Measurements from ENCODE around the gene RHOF.

RHOF gene

GRCh38 chr12:121778567-121779421, 14.7 kb downstream of the RHOF start:
- H3K27ac ChIP-seq (ENCODE audit: low read depth, low read length) = no peak overlapping the region
- WGBS = 94% methylated on average over 17 of the region's 17 CpGs
- H3K9me3 ChIP-seq (ENCODE audit: insufficient read depth, low read depth, low read length) = no peaks in the 10 kb centered on the region
- peaks cover 22% of the 10 kb centered on the region for H3K36me3 ChIP-seq (ENCODE audit: insufficient read depth, low read length)
- peaks cover 17% of the 10 kb centered on the region for H3K4me1 ChIP-seq (ENCODE audit: insufficient read depth, low read length)
- H3K27me3 ChIP-seq (ENCODE audit: insufficient read depth, low read length) = no peaks in the 10 kb centered on the region
- no peak overlapping the region for H3K9ac ChIP-seq (ENCODE audit: low read depth, low read length)
- H3K4me3 ChIP-seq (ENCODE audit: low read length) = no peak overlapping the region

DNA sequence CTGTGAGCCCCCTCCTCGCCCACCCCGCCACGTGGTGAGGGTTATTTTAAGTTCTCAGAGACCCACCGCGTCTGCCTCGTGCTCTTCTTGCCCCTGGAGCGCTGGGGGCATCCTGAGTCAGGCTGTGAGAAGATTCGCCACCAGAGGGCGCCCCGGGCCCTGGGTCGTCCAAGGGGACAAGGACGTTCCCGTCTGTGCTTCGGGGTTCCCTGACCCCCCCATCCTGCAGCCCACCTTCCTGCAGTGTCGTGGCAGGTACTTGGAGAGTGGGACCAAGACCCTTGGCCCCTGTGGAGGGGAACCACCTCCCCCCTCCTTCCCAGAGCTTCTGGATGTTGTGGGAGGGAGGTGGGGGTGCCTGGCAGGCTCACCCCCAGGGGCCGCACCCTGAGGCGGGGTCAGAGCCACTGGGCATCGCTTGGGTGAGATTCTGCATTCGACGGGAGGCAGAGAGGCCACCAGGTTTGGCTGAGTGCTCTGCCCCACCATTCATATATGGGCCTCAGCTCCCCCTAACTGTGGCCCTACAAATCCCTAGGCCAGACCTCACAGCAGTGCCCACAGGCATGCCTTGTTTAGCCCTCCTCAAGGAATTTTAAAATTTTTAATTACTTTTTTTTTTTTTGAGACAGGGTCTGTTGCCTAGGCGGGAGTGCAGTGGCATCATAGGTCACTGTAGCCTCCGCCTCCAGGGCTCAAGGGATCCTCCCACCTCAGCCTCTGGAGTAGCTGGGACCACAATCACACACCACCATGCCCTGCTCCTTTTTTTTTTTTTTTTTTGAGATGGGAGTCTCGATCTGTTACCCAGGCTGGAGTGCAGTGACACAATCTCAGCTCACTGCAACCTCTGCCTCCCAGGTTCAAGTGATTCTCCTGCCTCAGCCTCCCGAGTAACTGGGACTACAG, 17.0 kb downstream of the RHOF start:
- Histone ChIP-seq H3K27me3 (ENCODE audit: insufficient read depth, low read length) (no peaks in the 10 kb centered on the region), H3K9me3 (ENCODE audit: insufficient read depth, low read depth, low read length) (no peaks in the 10 kb centered on the region), H3K9ac (ENCODE audit: low read depth, low read length) (no peak overlapping the region), H3K27ac (ENCODE audit: low read depth, low read length) (no peak overlapping the region), H3K36me3 (ENCODE audit: insufficient read depth, low read length) (peaks cover 22% of the 10 kb centered on the region), H3K4me1 (ENCODE audit: insufficient read depth, low read length) (peaks cover 16% of the 10 kb centered on the region), H3K4me3 (ENCODE audit: low read length) (no peak overlapping the region)
- 54% methylated on average over 23 of the region's 24 CpGs for WGBS

DNA sequence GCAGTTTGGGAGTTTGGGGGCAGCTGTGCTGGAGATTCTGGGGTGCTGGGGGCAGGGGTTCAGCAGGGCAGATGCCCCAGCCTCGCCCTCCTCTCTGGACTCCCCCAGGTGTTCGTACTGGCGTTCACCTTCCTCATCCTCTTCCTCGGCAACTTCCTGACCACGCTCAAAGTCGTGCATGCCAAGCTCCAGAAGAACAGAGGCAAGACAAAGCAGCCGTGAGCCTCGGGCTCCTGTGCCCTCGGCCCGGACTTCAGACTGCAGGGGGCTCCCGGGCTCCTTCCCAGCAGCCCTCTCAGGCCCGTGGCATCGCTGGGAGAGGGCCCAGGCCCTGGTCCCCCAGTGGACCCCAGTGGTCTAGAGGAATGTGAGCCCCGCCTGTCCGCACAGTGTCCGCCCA, 18.0 kb downstream of the RHOF start:
- peaks cover 20% of the 10 kb centered on the region for H3K4me1 ChIP-seq (ENCODE audit: insufficient read depth, low read length)
- peaks cover 16% of the 10 kb centered on the region for H3K36me3 ChIP-seq (ENCODE audit: insufficient read depth, low read length)
- peak overlapping the region; percentile 54 for H3K9ac ChIP-seq (ENCODE audit: low read depth, low read length)
- peak overlapping the region; percentile 82 for H3K27ac ChIP-seq (ENCODE audit: low read depth, low read length)
- no peak overlapping the region for H3K4me3 ChIP-seq (ENCODE audit: low read length)
- no peaks in the 10 kb centered on the region for H3K27me3 ChIP-seq (ENCODE audit: insufficient read depth, low read length)
- WGBS = 83% methylated on average over 16 of the region's 16 CpGs
- H3K9me3 ChIP-seq (ENCODE audit: insufficient read depth, low read depth, low read length) = no peaks in the 10 kb centered on the region

- 0 out of 2 replicates have a peak, but pooled peaks cover 12% of the 10 kb centered on the region for H3K36me3 ChIP-seq (ENCODE audit: insufficient read depth, low read length)
- peak overlapping the region; percentile 82 for H3K27ac ChIP-seq (ENCODE audit: low read depth, low read length)
- H3K27me3 ChIP-seq (ENCODE audit: insufficient read depth, low read length) = no peaks in the 10 kb centered on the region
- H3K9ac ChIP-seq (ENCODE audit: low read depth, low read length) = peak overlapping the region; percentile 54
- peaks cover 20% of the 10 kb centered on the region for H3K4me1 ChIP-seq (ENCODE audit: insufficient read depth, low read length)
- no peak overlapping the region for H3K4me3 ChIP-seq (ENCODE audit: low read length)
- H3K9me3 ChIP-seq (ENCODE audit: insufficient read depth, low read depth, low read length) = no peaks in the 10 kb centered on the region
- 68% methylated on average over 13 of the region's 14 CpGs for WGBS
These were observed 18.5 kb downstream of the RHOF start for GRCh38 chr12:121774968-121775474.

DNA sequence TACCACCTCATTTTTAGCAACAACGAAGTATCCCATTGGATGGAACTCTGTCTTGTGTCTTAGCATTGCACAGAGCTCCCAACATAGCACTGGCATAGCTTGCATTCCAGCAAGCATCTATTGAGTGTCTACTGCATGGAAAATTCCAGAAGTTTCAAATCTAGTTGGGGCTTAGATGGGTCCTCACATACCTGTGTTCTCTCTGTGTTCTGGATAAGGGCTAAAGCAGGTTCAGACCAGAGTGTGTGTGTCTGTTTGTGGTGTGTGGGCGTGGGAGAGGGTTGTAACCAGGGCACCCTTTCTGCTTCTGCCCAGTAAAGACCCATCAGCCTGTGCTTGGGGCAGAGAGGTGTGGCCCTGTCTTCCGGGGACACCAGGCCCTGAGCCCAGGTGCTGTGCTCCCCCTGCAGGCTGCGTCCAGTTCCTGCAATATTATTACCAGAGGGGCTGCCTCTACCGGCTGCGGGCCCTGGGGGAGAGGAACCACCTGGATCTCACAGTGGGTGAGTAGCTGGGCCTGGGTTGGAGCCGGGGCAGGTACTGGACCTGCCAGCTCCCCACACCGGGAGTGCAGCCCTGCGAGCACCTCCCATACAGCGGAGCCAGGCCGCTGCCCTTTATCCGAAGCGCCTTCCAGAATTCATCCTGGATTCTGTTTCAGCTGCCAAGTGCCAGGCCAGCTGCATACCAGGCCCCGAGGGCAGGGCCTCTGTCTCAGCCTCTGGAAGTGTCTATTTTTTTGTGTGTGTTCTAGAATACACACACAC, 20.3 kb downstream of the RHOF start:
- H3K9me3 ChIP-seq (ENCODE audit: insufficient read depth, low read depth, low read length) = no peaks in the 10 kb centered on the region
- no peaks in the 10 kb centered on the region for H3K36me3 ChIP-seq (ENCODE audit: insufficient read depth, low read length)
- H3K27ac ChIP-seq (ENCODE audit: low read depth, low read length) = peak overlapping the region; percentile 44; the same call in 1 of the 2 replicates
- no peak overlapping the region for H3K4me3 ChIP-seq (ENCODE audit: low read length)
- peaks cover 20% of the 10 kb centered on the region for H3K4me1 ChIP-seq (ENCODE audit: insufficient read depth, low read length)
- H3K9ac ChIP-seq (ENCODE audit: low read depth, low read length) = no peak overlapping the region
- 61% methylated on average over 14 of the region's 14 CpGs for WGBS
- no peaks in the 10 kb centered on the region for H3K27me3 ChIP-seq (ENCODE audit: insufficient read depth, low read length)

DNA sequence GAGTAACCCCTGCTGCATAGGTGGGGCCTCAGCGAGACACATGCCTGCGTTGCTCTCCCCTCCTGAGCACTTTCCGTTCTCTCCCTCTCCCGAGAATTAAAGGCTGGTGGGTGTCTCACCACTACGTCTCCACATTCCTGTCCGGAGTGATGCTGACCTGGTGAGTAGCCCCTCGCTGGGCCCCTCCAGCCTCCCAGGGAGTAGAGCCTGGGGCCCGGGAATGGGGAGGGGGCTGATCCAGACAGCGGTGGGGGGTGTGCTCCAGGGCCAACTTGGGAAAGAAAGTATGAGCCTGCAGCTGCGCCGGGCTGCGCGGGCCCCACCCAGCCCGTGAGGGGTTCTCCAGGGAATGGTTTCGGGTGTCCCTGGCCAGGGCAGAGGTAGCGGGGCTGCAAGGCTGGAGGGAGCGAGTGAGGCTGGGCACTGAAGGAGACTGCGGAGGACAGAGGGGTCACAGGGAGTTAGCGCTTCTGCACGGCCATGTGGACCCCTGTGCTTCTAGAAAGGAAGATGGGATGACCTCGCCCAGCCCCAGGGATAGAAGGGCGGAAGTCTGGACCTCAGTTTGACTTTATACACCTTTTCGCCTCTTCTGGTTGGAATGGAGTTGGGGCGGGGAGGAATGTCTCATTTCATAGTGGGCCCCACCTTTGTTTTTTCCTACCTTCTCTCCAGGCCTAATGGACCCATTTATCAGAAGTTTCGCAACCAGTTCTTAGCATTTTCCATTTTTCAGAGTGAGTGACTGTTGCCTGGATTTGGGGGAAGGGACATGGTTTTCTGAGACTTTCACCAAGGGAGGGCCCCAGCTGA, 22.5 kb downstream of the RHOF start:
- H3K9ac ChIP-seq (ENCODE audit: low read depth, low read length) = no peak overlapping the region
- 82% methylated on average over 25 of the region's 25 CpGs for WGBS

GRCh38 chr12:121770388-121770787, 23.1 kb downstream of the RHOF start:
- no peak overlapping the region for H3K27ac ChIP-seq (ENCODE audit: low read depth, low read length)
- H3K9ac ChIP-seq (ENCODE audit: low read depth, low read length) = no peak overlapping the region
- WGBS = 80% methylated on average over 9 of the region's 9 CpGs
- H3K4me3 ChIP-seq (ENCODE audit: low read length) = no peak overlapping the region
- no peaks in the 10 kb centered on the region for H3K9me3 ChIP-seq (ENCODE audit: insufficient read depth, low read depth, low read length)
- H3K4me1 ChIP-seq (ENCODE audit: insufficient read depth, low read length) = peaks cover 15% of the 10 kb centered on the region
- no peaks in the 10 kb centered on the region for H3K27me3 ChIP-seq (ENCODE audit: insufficient read depth, low read length)
- H3K36me3 ChIP-seq (ENCODE audit: insufficient read depth, low read length) = no peaks in the 10 kb centered on the region

More for the DNA sequence above, 22.5 kb downstream of the RHOF start:
- Histone ChIP-seq H3K4me3 (ENCODE audit: low read length) (no peak overlapping the region), H3K9me3 (ENCODE audit: insufficient read depth, low read depth, low read length) (no peaks in the 10 kb centered on the region), H3K27ac (ENCODE audit: low read depth, low read length) (no peak overlapping the region), H3K27me3 (ENCODE audit: insufficient read depth, low read length) (no peaks in the 10 kb centered on the region), H3K36me3 (ENCODE audit: insufficient read depth, low read length) (no peaks in the 10 kb centered on the region), H3K4me1 (ENCODE audit: insufficient read depth, low read length) (peaks cover 20% of the 10 kb centered on the region)

- Histone ChIP-seq H3K4me3 (ENCODE audit: low read length) (no peak overlapping the region), H3K9ac (ENCODE audit: low read depth, low read length) (no peak overlapping the region), H3K9me3 (ENCODE audit: insufficient read depth, low read depth, low read length) (no peaks in the 10 kb centered on the region), H3K36me3 (ENCODE audit: insufficient read depth, low read length) (no peaks in the 10 kb centered on the region), H3K27me3 (ENCODE audit: insufficient read depth, low read length) (no peaks in the 10 kb centered on the region), H3K4me1 (ENCODE audit: insufficient read depth, low read length) (peaks cover 14% of the 10 kb centered on the region; the same call in 1 of the 2 replicates), H3K27ac (ENCODE audit: low read depth, low read length) (no peak overlapping the region)
- WGBS = 91% methylated on average over 11 of the region's 11 CpGs
These were observed 23.6 kb downstream of the RHOF start for GRCh38 chr12:121769831-121770301.

GRCh38 chr12:121769297-121769830, 24.1 kb downstream of the RHOF start:
- H3K9me3 ChIP-seq (ENCODE audit: insufficient read depth, low read depth, low read length) = no peaks in the 10 kb centered on the region
- H3K27me3 ChIP-seq (ENCODE audit: insufficient read depth, low read length) = no peaks in the 10 kb centered on the region
- WGBS = 92% methylated on average over 9 of the region's 9 CpGs
- H3K4me3 ChIP-seq (ENCODE audit: low read length) = no peak overlapping the region
- H3K27ac ChIP-seq (ENCODE audit: low read depth, low read length) = no peak overlapping the region
- peaks cover 11% of the 10 kb centered on the region; the same call in 1 of the 2 replicates for H3K4me1 ChIP-seq (ENCODE audit: insufficient read depth, low read length)
- no peak overlapping the region for H3K9ac ChIP-seq (ENCODE audit: low read depth, low read length)
- H3K36me3 ChIP-seq (ENCODE audit: insufficient read depth, low read length) = 0 out of 2 replicates have a peak, but pooled peaks cover 5% of the 10 kb centered on the region
